ENCODE results near the gene ISM1.

Gene ISM1

DNA sequence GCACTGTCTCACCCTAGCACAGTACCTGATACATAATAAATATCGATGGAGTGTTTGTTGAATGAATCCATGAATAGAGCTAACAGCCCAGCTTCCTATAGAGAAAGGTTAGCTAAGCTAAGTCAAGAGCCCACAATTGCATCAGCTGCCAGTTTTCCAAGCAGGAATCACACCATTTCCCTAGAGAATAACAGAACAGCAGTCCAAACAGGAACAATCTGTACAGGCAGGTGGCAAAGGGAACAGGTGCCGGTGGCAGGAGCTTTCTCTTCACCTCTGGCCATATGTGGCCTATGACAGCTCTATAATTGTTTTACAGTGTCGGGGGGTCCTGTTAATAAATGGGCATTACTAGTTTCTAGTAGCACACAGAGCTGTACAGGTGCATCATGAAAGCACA, 38.8 kb downstream of the ISM1 start:
- DNase-seq: no peak

DNA sequence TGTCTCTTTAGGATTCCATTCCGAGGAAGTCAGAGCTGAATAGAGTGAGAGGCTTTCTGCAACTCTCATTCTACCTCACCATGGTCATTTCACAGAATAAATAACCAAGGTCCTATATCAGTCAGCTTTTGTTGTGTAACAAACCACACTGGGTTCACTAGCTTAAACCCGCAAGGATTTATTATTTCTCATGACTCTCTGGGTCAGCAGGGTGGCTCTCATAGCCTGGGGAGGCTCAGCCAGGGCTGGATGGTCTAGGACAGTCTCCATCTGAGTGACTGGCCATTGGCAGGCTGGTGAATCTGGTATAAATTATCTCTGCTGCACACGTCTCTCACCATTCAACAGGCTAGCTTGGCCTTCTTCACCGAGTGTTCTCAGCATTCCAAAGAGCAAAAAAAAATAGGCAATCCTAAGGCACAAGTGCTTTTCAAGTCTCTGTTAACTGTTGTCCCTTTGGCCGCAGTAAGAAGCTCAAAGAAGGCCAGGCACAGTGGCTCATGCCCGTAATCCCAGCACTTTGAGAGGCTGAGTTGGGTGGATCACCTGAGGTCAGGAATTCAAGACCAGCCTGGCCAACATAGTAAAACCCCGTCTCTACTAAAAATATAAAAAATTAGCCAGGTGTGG, 39.7 kb downstream of the ISM1 start:
- no peak for DNase-seq

DNA sequence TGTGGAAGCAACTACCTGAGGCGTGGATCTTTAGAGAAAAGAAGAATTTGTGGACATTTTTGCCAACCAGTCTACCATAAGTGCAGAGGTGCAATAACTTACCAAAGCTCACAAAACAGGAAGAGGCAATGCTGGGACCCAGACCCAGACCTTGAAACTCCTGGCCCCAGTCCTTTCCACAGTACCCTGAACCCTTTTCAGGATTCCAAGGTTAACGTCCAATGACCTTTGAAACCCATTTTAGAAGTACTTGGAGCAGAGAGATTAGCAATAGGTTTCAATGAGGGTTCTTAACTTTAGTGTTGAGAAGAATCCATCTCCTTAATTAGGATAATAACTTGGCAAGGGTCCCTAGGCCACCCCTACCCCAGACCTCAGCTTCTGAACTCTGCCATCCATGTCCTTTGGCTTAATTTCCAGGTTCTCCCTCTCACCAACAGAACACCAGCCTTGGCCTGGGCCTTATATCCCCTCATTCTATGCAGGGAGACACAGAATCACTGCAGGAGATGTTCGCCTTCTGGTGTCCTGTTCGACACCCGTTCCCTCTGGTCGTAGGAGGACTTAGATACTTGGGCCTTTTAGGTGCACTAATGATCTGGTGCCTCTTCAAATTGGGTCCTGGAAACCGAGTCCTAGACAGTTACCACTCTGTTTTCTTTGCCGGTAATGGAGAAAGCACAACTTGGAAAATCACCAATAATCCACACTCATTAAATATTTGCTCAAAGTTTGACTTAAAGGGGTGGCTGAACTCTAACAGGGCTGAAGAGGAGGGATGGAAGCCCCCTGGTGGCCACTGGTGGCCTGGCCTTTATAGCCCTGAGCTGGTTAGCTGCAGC, 40.6 kb downstream of the ISM1 start:
- DNase-seq: peak; percentile 26 to 47

DNA sequence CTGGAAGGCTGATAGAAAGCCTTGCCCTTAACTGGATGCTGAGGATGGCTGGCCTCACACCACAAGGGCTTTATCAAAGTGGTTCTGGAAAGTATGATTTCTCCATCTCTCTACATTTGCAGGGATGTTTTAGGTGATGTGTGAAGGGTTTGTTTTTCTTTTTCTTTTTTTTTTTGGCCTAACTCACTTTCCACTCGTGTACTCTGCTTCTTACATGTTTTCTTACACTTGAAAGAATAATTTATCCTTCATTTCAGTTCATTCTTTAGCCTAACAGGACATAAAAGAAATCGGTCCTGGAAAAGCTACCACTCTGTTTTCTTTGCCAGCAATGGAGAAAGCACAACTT, 41.2 kb downstream of the ISM1 start:
- DNase-seq: no peak

- no peak for DNase-seq
Observed at GRCh38 chr20:13262671-13263360, 41.7 kb downstream of the ISM1 start.

DNA sequence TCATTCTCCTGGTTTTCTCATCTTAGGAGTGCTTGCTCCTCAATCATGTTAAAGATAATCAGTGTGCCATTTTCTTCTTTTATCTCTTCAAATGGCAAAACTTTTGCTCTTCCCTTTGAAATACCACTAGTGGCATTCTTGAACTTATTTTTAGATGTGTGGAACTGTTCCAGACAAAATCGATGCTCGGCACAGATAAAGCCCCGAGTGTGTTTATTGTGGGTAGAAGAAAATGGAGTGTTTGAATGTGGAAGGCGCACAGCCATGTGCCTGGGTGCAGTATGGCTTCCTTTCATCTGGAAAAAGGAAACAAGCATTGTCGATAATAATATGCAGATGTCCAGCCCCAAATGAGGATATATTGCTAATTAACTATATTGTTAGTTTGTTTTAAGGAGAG, 42.4 kb downstream of the ISM1 start:
- no peak for DNase-seq

- no peak for DNase-seq
Observed at GRCh38 chr20:13264907-13265306, 43.8 kb downstream of the ISM1 start.

- no peak for DNase-seq
Observed at GRCh38 chr20:13265941-13266340, 44.9 kb downstream of the ISM1 start.

GRCh38 chr20:13267231-13267630, 46.2 kb downstream of the ISM1 start:
- no peak for DNase-seq

DNA sequence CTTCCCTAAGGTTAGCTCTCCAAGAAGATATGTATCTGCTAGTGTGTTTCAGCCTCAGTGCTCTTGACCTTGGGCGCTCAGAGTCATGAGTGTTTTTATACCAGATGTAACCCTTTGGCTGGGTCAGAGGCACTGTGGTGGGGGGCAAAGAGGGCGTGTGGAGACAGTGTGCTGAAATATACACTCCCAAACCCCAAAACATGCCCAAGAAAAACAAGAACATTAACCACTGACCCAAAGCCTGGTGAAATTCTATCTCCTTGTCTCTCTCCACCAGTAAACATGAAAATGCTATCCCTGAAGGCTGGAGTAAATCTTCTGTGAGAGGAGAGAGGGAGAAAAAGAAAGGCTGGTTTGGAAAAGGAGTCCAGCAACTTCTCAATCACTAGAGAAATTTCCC, 47.9 kb downstream of the ISM1 start:
- no peak for DNase-seq

- DNase-seq: no peak
Observed at GRCh38 chr20:13270211-13270610, 49.1 kb downstream of the ISM1 start.

DNA sequence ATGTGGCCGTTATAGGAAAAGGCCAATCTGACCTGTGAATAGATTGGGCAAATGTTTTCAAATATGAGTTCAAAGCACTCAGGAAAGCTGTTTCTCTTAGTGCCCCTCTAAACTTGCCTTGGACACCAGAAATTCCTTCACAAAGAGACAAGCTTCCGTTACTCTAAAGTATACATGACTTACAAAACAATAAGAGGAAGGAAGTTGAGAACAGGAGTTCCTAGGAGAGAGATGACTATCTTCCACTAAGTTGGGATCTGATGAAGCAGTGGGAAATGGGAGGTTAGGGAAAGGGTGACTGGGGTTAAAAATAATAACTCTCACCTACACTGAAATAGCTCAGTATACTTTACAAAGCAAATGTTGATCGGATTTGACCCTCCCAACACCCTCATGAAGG, 50.0 kb downstream of the ISM1 start:
- no peak for DNase-seq

DNA sequence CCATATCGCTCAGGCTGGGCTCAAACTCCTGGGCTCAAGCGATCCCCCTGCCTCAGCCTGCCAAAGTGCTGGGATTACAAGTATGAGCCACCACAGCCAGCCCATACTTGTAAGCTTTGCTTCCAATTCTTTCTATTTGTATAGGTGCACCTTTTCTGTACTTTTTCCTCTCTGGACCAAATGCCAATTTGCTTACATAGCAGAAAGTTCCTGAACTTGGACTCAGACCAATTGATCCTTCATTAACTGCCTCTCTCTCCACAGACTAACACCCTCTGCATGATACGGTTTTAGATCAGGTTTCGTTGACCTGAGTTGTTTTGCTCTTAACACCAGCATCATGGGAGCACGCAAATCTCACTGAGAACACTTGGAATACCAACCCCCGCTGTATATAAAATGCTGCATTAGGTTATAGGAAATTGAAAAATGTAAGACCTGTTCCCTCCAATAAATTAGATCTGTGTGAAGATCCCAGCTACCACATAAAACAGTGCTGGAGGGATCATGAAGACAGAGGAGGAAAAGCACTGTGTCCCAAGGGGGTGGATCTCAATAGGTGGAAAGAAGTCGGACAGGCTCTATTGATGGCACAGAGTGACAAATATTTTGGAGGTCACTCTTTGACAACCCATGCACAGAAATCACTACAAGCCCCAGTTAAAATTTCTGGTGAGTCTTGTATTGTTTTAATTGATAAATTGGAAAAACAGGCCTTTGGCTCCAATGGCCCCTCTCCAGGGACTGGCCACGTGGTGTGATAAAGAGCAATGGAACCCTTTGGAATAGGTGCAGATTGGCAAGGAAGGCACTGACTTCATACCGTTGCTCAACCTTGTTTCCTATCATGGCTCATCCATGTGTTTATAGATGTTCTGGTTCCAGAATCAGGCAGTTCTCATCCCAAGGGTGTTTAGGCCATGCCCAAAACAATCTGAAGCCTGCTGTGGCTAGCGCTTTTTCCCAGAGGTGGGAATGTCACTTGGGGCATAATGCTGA, 51.2 kb downstream of the ISM1 start:
- no peak for DNase-seq

DNA sequence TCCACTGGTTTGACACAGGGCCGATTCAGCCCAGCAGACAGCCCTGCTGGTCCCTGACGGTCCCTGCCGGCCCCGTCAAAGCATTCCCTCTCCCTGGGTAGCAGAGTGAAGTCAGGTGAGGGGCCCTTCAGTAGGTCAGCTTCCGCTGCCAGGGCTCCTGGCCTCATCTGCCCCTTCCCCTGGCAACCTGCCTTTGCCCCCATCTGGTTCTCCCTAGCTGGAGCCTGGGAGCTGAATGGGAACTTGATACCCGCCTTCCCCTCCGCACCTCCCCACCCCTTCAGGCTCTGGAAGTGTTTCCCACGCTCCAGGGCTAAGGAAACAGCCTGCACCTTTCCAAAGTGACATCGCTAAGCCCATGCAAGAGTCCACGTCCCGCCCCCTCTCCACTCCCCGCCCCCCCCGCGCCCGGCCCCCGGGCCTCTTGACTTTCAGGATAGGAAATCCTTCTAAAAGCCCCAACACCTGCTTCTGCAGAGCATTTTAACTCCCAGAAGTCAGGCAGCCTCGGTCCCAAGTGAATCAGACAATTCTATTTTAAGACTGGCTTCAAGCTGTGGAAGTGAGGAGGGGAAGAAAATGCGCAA, 53.3 kb downstream of the ISM1 start:
- DNase-seq: no peak

DNA sequence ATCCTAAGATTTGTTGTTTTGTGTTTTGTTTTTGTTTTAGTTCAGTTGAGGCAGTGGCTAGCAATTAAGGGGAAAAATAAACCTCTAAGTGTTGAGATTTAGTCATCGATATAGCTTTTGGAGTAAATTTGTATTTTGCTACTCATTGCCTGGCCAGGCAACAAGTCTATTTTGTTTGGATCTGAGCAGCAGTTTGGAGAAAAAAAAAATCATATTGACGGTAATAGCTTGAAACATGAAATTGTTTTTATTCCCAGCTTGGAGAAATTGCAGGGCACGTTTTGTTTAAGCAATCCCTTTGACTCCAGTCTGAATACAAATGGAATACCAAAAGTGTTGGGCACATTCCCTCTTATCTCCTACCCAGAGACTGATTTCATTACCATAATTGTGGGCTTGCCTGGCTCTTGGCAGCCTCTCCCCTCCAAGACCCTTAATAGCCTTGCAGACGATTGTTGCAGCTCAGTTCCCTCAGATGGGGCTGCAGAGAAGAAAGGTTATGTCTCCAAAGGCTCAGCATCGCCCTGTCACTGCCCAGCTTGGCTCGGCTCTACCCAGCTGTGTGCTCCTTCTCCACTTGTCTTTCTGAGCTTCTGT, 56.0 kb downstream of the ISM1 start:
- DNase-seq: no peak

DNA sequence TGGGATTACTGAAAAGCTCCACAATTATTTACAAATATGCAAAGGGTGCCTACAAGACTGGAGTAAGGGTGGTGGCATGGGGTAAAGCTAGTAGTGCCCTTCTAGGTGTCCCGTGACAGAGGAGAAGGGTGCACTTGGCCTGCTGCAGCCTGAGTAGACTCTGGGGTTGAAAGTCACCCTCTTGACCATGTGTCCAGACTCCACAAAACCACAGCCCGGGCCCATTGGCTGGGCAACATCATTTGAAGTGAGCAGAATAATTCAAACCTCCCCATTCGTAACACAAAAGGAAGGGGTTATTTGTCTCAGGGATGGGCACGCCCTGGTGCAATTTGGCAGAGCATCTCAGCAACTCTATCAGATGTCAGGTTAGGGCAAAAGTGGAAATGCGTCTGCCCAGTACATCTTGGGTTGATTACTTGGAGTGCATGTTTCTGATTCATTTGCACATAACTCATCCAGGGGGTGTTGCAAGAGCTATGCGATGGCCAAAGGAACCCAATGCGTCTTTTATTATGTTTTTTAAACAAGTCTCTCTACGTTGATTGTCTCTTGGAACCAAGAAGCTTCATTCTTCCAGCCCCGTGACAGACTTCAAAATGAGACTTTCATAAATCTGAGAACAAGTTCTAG, 56.7 kb downstream of the ISM1 start:
- no peak for DNase-seq

DNA sequence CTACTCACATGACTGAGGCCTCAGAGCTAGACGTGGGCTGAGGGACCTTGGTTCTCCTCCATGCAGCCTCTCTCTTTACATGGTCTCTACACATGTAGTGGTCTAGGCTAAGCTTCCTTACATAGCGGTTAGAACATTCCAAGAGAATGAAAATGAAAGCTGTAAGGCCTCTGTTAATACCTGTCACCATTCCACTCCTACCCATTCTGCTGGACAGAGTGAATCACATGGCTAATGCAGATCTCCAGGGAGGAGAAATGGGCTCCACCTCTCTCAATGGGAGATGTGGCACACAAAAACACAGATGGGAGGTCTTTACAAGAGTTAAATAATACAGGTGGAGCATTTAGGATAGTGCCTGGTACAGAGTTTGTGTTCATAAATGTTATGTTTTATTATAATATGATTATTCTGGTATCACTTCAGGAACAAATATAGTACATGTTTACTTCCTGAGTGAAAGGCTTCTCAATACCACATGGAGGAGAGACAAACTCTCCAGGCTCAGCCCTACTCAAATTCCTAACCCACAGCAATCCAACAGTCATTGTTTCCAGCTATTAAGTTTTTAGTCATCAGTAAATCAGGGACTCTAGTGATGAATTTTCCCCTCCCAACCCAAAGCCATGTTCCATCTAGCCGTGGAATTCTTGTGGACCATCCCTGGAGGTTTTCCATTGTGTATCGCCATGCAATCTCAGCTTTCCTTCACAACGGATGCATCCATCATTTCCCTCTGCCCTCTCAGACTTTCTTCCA, 57.9 kb downstream of the ISM1 start:
- DNase-seq: no peak

DNA sequence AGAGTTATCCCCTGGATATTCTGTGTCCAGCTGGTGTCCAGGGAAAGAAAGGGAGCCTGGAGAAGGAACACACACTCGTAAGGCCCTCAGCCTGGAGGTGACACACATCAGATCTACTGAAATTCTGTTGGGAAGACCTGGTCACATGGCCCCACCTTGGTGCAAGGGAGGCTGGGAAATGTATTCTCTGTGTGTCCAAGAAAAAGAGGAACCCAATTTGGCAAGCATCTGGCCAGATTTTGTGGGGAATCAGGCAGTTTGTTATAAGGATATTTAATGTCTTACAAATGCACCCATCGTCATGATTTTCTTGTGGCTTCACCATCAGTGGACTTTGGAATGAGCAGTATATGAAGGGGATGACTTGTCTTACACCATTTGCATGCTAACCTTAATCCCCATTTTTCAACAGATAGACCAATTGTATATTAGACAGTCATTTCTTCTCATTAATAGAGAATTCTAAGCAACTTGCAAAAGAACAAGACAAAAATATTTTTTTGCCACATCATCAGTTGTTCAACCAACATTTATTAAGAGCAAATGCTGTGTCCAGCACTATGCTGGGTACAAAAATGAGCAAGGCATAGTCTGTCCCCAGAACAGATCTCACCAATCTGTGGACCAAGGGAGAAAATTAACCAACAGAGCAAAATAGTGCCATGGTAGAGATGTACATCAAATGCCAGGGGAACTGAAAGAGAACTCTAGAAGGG, 59.7 kb downstream of the ISM1 start:
- no peak for DNase-seq

- DNase-seq: no peak
Observed at GRCh38 chr20:13283869-13284829, 63.1 kb downstream of the ISM1 start.
